Hippocampal formation (tissue), 2 donors: ENCODE measurements around the gene COLEC12.

Source experiments
- DNase-seq, 2 donors: peaks; one replicate each; lab custom pipeline; 2025; lab: John Stamatoyannopoulos, UW

Gene COLEC12

DNA sequence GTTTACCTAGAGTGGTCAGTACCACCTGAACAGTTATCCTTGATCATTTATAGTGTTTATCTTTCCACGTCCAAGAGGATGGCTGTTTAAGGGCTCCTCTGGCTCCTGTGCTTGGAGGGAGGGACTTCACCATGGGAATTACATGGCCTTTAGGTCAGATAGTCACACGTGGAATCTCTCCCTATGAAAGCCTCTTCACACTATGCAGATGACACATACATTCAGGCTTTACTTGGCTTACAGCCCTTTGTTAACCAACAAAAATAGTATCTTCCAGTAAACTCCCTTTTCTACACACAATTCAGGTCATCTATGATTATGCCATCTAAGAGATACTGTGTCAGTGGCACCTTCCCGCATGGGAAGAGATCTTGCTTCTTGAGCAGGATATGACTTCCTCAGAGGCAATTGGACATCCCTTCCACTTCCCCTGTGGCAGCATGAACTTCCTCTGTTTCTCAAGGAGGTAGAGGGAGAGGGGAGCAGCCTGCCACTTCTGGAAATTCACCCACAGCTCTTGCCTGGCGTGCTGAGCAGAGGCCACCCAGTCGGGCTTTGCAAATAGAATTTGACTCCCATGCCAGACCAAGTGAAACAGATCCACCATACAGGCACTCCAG lies 53.5 kb downstream of the COLEC12 start:
- no peak for DNase-seq

DNA sequence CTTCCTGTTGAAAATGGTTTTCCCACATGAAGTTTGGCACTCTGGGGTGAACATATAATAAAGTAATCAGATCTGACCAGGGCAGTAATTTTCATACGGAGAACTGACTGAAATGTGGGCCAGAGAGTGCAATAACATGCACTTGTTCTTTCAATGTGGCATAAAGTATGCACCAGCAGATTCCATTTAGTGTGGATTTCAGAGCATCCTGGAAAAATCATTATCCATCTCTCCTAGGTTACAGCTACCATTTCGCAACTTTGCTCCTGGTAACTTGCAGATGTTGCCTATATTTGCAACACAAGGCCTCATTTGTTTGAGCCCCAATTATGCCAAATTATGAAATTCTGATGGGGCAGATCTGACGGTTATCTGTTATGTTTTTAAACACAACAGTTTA lies 55.4 kb downstream of the COLEC12 start:
- DNase-seq, result no peak

DNA sequence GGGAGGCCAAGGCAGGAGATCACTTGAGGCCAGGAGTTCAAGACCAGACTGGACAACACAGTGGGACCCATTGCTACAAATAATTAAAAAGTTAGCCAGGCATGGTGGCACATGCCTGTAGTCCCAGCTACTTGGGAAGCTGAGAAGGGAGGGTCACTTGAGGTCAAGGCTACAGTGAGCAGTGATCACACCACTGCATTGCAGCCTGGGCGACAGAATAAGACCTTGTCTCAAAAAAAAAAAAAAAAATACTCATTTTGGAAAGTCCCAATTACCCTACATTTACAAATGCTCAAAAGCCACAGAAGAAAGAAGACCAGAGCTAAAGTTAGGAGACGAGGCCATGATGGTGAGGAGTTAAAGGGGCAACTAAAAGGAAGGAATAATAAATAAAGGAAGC lies 61.9 kb downstream of the COLEC12 start:
- DNase-seq, result no peak

DNA sequence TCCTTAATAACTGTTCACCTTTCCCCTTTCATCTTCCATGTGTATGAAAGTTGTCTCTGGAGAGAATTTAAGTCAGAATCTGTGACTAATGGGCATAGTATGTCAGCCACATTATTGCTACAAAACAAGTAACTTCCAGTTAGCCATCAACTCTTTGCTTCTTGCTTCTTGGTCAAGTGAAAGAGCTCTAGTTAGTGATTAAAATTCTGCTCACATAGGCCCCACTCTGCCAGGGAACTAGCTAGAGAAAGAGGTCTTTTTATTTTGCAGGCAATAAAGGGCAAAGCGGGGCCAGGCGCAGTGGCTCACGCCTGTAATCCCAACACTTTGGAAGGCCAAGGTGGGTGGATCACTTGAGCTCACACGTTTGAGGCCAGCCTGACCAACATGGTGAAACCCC lies 64.6 kb downstream of the COLEC12 start:
- DNase-seq, result peak; percentile 58 to 80

DNA sequence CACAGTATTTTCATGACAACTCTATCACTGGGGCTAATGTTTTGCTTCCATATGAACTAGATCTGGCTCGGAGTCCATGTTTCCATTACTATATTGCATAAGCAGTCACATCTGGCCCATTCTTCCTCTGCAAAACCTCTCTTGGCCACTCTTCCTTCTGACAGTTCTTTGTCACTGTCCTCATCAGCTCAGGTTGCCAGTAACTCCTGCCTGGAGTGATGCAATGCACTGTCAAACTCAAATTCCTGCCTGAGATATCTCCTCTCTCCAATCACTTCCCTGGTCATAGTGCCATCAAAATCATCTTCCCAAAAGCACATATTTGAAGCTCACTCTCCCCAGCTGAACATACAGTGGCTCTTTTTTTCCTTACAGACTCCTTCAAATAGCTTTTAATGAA lies 66.1 kb downstream of the COLEC12 start:
- DNase-seq, result no peak

DNA sequence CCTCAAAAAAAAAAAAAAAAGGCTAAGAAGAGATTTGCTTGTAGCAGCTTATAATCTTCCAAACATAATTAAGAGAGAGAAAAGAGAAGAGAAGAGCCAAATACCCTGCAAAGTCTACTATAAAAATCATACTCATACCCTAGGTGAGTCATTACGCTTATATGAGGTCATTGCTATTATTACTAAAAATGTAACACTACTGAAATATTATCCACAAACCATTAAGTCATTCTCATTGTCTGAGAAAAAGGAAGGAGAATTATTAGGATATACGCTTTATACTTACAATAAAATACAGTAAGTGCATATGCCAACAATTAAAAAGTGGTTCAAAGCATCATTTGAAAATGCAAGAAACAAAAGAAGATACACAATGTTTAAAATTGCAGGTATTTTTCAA lies 66.5 kb downstream of the COLEC12 start:
- no peak for DNase-seq

DNA sequence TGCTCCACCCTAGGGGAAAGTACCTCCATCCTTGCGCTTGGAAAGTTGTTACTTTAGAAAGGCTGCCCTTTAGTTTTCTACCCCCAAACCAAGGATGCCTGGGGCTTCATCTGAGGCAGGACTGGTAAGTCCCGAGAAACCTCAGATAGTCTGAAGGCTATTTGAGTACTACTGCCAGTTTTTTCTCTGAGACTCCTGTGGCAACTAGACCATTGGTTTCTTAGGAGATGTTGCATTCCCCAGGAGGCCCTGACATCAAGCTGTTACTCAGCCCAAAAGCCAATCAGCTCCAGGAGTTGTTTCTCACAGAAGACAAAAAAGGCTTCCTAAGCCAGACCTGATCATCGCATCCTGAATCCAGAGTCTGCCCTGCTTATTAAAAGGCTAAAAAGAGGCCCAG lies 67.2 kb downstream of the COLEC12 start:
- no peak for DNase-seq

DNA sequence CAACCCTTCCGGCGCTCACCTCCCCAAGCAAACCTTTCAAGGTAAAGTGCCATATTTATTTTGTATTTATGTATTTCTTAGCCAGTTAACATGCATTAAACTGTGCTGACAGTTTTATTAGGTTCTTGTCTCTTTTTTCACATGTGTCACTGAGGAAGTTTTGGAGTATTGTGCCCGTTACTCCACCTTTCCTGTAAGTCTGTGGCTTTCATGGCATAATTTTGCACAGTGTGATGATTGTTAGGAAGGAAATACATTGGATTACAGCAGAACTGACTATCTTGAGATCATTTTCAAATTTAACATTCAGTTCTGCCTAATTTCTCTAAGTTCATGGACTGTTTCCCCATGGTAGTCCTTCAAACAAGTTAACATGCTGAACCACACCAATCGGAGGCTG lies 67.7 kb downstream of the COLEC12 start:
- DNase-seq, result no peak

DNA sequence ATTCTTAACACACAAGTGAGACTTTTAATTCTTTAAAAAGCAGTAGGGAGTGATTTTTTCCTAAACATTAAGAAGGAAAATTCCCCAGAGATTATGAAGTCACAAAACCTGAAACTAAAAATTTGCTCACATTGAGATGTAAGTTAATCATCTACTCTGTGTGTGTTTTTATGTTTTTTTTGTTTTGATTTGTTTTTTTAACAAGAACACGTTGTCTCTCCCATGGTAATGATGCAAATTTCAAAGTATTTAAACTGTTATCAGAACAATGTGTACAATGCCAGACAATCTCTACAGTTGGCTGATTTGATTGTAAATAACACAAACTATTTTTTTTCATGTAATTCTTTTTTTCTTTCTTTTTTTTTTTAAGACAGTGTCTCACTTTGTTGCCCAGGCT lies 71.5 kb downstream of the COLEC12 start:
- no peak for DNase-seq

DNA sequence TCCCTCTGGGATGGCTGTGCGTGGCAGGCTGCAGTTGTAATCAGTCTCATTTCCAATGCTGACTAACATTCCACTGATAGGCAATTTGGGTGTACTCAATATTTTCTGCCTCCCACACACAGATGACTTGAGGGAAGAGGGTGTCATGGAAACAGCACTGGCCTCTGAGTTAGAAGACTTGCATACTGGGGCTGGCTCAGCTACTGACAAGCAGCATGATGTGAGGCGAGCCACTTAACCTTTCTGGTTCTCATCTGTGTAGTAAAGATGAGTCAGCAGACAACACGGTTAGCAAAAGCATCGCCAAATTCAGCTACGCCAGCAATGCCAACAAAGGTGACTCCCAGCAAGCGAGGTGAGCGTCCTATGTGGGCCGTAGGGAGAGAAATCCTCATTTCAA lies 73.5 kb downstream of the COLEC12 start:
- peak in 1 of 2 donors; percentile 31 for DNase-seq

DNA sequence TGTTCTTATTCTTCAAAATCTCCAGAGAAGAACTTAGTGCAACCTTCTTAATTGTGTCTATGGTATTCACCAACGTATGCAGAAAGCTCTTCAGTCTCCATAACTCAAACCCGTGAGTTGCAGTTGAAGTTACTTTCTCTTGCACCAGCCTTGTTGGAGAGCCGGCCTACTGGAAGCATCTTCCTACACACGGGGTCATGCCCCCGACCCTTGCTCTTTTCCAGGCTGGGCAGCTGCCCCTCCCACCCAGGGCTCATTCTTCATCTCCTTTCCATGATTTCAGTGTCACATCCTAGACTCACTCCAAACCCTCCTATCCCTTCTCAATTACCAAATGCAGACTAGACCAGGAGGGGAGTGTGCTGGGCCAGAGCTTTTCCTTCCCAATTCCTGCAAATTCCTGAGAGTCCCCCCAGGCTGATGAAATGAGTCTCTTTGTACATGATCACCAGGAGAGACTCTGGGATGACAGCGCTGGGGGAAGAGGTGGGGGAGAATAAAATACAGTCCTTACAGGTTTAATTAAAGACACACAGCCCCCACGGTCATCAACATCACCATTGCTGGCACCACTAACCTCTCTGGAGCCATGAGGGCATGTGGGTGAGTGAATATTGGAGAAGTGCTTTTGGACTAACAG lies 75.3 kb downstream of the COLEC12 start:
- DNase-seq, result no peak

DNA sequence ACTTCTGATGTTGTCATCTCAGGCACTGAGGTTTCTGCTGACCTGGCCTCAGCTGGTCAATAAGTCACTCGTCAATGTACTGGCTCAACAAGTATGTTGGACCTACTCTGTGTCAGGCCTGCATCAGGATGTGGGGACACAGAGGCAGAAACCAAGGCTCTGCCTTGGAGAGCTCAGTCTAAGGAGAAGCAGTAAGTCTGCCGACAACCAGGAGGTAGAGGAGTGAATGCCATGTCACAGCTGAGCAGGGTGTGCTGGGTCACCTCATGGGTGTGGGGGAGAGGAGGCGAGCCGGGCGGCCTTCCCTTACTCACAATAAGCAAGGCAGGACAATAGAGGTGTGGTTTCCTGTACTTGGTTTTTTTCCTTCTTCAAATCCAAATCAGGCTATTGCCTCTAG lies 75.8 kb downstream of the COLEC12 start:
- DNase-seq, result no peak

DNA sequence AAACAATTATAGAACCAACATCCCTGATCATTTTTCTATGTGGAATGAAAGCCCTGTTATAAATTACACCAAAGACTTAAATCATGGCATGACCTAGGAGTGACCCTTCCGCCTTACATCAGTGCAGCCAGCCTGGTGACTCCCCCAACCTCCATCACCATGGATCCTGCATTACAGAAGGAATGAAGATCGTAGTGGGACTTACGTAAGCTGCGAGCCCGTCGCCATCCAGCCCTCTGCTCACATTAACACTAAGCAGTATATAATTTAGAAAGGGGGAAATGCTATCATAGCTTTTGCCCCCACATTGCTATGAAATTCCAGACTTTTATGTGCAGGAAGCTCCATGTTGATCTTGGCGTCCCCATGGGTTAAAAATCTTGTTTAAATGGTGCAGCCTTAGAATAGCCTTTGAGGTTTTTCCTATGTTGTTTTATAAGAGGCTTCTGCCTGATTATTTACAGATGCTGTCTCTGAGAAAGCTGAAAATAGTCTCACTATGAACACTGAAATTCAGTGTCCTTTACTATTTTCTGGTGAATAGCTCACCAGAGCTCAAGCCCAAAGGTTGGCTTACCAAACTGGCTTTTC lies 76.3 kb downstream of the COLEC12 start:
- DNase-seq, result no peak

DNA sequence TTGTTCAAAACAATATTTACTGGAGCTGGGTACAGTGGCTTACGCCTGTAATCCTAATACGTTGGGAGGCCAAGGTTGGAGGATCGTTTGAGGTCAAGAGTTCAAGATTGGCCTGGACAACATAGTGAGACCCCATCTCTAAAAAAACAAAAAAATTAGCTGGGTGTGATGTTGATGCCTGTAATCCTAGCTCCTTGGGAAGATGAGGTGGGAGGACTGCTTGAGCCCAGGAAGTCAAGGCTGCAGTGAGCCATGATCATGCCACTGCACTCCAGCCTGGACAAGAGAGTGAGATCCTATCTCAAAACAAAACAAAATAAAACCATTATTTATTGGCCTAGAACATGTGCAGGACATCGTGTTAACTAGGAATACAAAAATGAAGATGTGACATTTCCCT lies 77.5 kb downstream of the COLEC12 start:
- DNase-seq, result no peak

DNA sequence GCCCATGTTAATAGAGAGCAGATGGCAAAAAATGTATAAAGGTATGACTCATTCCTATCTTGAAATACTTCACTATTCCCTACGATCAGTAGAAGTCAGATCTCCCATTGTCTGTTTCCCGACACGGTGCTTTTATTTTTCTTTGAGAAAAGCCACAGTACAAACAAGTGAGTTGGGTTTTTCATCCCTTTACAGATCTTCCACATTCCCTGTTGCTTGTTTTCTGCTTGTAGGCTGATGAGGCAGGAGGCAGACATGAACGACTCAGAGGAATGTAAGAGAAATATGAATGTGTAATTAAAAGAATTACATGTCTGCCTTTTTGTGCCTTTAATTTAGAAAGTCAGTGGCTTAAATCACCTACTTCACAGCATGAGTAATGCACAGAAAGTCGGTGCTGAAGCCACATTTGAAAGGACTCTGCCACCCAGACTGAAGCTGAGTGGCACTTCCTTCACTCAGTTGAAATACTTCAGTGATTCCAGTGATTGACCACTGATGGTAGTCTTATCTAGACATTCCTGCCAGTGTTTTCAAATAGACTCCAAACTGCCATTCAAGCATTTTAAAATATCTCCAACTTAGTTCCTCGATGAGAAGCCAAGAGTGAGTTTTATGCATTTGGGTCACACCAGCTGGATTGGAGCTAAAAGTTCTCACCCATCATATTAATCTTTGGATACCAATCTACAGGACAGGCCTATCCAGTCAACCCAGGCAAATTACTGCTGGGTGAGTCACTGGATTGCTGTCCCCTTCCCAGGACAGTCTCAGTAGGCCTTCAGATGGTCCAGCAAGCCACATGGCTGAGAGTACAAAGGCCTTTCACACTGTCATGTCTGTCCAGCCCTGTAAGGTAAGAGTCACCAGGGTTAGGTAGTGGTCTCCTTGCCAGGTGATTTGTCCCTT lies 79.0 kb downstream of the COLEC12 start:
- DNase-seq, result no peak

DNA sequence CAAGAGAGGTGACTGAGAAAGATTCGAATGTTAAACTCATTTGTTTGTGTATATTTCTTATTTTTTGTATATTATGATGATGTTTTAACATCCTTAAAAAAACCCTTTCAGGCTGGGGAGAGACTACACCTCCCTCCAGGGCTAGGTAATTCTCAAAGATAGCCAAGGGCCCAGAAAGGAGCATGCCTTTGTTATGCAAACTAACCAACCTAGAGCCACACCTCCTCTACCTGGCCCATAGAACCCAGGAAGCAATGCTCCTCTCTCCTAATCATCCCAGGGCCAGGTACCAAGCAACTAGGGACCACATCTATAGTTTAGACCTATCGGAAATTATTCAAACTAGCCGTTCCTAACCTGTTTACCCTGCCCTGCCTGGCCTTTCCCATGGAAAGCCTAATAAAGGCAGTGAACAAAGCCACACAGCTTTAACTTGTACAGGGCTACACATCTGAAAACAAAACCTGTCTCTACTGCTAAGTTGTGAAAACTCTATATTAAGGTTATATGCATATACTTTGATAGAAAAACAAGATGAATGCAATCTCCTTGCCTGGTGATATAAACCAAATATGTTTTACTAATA lies 79.7 kb downstream of the COLEC12 start:
- no peak for DNase-seq

DNA sequence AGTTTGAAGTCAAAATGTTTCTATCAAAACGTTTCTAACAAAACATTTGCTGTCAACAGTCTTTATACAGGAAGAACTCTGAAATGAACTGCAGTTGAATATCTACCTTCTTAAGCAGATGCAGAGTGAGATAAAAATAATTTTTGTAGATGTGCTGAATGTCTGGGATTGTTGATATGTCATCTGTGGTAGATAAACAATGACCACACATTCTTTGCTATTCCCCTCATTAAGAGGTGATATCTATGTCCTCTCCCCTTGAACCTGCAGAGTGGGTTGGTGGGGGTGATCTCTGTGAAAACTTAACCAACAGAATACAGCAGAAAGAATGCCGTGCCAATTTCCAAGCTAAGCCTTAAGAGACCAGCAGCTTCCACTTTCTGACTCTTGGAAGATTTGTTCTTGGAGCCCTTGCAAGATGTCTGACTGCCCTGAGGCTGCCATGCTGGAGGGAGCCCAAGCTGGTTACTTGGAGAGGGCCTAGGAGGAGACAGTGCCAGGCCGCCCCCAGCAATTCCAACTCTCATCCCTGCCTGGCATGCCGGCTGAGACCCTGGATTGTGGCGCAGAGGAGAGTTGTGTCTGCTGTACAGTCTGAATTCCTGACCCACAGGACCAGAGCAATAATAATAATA lies 80.8 kb downstream of the COLEC12 start:
- no peak for DNase-seq

DNA sequence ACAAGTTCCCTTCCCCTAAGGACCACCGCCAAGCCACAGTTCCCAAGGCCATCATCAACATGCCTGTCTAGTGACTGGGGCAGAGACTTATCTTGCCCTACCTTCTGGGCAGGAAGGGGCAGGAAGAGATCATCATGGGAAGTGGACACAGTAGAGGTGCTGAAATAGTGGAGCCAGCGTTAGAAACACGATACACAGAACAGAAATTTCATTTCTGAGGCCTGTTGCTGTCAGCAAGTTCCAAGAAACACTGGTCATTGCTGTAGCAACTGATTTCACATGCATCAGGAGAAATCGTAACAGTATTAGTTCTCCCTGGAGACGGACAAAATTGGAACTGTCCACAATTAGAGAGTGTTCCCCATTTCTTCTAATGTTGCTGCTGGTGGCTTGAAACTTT lies 83.0 kb downstream of the COLEC12 start:
- DNase-seq, result no peak

DNA sequence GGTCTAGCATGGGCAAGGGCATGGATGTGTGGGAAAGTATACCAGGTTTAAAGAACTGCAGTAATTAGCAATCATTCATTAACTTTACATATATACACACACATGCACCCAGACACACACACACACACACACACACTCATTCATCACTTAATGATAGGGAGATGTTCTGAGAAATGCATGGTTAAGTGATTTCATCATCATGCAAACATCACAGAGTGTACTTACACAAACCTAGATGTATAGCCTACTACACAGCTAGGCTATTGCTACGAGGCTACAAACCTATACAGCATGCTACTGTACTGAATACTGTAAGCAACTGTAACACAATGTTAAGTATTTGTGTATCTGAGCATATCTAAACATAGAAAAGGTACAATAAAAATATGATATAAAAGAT lies 83.6 kb downstream of the COLEC12 start:
- no peak for DNase-seq

DNA sequence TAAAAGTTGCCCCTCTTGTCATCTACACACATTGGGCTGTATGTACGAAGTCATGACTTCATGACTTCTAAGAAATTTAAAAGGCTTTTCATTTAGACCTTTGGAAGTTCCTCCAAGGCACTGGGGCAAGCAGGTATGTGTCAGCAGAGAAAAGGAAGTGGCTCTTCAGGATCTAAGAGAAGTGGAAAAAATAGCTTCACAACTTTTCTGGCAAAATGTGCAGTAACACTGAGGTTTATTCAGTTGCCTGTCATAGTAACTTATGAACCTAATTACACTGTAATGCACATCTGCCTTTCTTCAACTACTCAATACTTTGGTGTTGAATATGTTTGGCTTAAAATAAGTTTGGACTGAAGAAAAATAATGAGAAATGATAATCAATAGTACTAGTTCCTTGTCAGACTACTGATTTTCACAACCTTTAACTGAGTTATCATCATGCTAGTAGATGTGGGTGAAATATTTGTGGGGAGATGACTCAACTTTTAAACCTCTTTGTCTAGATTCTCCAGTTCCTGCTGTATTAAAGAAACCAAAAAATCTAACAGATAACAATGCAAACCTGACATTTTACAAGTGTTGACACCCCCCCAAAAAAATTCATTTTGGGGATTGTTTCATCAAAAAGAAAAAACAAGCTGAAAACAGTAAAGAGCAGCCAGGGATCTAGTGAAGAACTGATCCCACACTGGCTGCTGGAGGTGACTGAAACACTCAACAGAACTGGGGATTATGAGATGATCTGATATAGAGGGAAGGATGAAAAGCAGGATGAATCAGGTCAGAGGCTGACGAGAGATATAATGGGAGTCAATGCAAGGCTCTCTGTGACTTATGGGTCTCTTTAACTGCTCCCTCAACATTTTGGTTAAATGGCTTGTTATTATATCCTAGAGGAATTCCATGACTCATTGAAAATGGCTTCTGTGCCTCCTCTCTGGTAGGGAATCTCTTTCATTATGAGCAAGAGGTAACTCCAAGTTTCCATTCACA lies 84.6 kb downstream of the COLEC12 start:
- no peak for DNase-seq

DNA sequence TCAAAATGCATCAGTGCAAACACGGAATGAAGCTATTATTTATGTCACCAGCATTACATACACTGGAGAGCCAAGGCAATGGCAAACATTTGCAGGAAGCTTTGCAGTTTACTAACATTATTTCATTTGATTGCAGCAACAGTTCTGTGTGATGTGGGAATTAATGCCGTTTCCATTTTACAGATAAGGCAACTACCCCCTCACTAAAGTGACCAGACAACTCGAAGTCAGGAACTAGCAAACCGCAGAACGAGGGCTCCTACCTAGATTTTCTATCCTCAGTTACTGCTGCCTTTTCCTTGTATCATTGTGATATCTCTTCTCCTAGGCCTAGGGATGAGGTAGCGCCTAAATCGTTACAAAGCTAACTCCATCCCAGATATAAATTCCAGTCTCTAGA lies 85.5 kb downstream of the COLEC12 start:
- no peak for DNase-seq
